ENCODE measurements around the gene ZNF485. TPM values are rescaled to one million over a fixed set of nuclear protein-coding genes. Genes with fewer than 3 reads are reported as not detected.

The ZNF485 gene
- 1.3 and 2.2 TPM in 2 replicates for total RNA-seq (ENCODE audit: low replicate concordance)

DNA sequence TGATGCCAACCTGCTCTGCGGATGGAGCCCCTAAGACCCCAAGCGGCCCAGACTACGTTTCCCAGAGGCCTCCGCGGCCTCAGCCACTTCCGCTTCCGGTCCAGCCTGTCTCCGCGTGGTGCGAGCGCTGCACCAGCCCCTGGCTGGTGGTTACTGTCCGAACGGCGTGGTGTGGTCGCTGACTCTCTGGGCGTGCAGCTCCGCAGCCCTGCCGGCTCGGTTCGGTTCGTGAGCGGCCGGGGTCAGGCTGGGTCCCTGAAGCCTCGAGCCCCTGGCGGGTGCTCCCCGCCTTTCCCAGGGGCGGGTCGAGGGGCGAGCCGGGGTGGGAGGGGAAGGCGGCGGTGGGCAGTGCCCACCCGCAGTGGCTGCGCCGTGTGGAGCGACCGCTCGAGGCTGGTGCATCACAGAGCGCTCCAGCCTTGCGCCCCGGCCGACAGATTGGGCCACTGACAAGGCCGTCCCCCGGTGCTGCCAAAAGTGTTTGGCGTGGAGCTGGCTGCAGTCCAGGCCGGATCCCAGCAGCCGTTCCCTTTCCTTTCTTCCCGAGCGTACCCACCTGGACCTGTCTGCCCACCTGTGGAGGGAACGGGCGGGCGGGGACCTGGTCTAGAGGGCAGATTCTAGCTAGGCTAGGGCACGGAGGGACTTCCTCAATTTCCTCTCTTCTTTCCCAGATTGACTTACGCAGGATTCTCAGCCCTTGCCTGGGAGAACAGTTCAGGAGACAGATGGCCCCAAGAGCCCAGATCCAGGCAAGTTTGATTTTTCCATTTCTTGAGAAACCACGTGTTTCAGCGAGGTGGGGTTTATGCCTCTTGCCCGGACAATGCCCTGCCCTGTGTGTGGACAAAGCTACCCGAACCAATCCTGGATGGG lies at the start of gene ZNF485:
Gene ZNF485 (plus strand): TSS at position 116 of the 876 bp plus-strand sequence. CDS start 613 bp downstream, at position 729.

GRCh38 chr10:43574001-43574892 lies 32.0 kb upstream of the ZNF485 start, which contains the start of gene ZNF239:
Gene ZNF239 (minus strand): TSS chr10:43574616. CDS start chr10:43558079, 16,537 bp downstream.

DNA sequence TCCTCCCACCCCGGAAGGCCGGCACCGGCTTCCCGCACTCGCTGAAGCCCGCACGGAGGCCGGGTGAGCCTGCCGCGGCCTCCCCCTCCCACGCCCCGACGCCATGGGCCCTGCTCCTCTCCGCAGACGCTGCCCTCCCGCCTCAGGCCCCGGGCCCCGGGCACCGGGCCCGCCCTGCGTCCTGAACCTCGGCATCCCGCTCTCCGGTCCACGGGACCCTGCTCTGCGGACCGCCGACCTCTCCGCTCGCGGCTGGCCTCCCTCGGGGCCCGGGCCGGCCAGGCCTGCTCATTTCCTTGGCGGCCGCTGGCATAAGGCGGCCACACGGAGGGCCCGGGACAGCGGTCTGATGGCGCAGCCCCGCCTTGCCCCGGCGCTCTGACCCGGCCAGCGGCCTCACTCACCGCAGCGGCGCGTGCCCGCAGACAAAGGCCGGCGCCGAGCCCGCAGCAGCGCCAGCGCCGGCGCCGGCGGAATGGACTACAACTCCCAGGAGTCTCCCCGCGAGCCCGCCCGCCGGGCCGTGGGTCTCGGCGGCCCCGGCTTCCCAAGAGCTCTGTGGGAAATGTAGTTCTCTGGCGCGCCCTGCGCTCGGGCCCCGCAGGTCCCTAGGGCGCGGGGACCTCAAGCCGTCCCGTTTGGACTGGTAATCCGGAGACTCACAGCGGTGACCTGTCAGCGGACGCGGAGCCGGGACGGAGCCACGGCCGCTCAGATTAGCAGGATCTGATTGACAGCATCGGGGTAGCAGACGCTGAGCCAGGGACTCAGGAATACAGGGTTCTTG lies 42.4 kb downstream of the ZNF485 start, which contains the start of gene ZNF32:
Gene ZNF32 (minus strand): TSS at position 484 of the 787 bp plus-strand sequence. CDS start 2,748 bp downstream, outside the sequence.

Other genes starting within 250 kb of the ZNF485 start
- not detected in 2 replicates for gene FXYD4, start 234.8 kb upstream of the ZNF485 start, total RNA-seq (ENCODE audit: low replicate concordance)
- gene HNRNPF, start 197.3 kb upstream of the ZNF485 start, total RNA-seq (ENCODE audit: low replicate concordance) = 215 and 341 TPM in 2 replicates
- gene ZNF487, start 169.3 kb upstream of the ZNF485 start, total RNA-seq (ENCODE audit: low replicate concordance) = 2.8 and 5.6 TPM in 2 replicates
- 3.7 and 6.9 TPM in 2 replicates for gene ZNF239, start 31.8 kb upstream of the ZNF485 start, total RNA-seq (ENCODE audit: low replicate concordance)
- 26.5 and 36.9 TPM in 2 replicates for gene ZNF32, start 42.4 kb downstream of the ZNF485 start, total RNA-seq (ENCODE audit: low replicate concordance)